Subcutaneous adipose tissue (tissue), 4 donors: ENCODE measurements around the gene PAQR5. TPM values are rescaled to one million over a fixed set of nuclear protein-coding genes. Genes with fewer than 3 reads are reported as not detected.

Experiments
- total RNA-seq, 4 donors: library from RNA; depleted of rRNA; stranded (reverse); fragments of >200 nt; gene quantifications; one replicate each; pipeline ENCODE4 v1.1.0, GENCODE V29; 2016
- TF ChIP-seq, protein P1 (sequence below): fragments of 450-650 bp; IDR thresholded peaks from one replicate; pipeline ENCODE4 v1.5.1; 2016; ENCODE audit warnings: low read depth, mild to moderate bottlenecking, control low read depth, antibody characterized with exemption, moderate library complexity

Gene PAQR5
- total RNA-seq, 4 donors from 2014 or later, result 0.38 to 23.5 (median 2.2) TPM

DNA sequence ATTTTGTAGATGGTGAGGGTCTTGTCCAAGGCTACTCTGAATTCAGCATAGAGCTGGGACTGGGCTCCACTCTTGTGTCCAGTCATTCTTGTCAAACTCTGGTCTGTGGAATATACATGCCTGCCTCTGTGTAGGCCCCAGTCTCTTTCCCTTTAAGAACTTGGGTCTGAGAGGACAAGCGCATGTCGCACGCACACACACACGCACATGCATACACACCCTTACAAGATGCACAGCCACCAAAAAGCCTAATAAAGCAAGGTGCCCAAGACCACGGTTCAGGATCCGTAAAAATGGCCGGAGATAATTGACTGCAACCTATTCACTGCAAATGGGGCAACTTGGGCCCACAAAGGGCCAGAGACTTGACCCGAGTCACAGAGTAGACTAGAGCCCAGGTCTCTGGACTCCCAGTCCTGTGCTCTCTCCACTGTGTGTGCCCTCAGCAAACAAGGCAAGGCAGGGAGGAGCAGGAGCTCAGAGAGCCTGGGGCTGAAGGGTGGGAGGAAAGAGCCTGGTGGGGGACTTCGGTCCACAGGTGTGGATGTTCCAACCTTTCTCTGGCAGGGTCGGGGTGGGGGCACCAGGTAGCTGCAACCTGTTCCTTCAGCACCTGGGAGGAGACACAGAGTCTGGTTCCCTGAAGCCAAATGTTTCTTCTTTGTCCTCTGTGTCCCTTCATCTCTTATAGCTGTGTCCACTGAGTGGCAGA, 914 bp upstream of the PAQR5 start:
- TF ChIP-seq, protein P1, sequence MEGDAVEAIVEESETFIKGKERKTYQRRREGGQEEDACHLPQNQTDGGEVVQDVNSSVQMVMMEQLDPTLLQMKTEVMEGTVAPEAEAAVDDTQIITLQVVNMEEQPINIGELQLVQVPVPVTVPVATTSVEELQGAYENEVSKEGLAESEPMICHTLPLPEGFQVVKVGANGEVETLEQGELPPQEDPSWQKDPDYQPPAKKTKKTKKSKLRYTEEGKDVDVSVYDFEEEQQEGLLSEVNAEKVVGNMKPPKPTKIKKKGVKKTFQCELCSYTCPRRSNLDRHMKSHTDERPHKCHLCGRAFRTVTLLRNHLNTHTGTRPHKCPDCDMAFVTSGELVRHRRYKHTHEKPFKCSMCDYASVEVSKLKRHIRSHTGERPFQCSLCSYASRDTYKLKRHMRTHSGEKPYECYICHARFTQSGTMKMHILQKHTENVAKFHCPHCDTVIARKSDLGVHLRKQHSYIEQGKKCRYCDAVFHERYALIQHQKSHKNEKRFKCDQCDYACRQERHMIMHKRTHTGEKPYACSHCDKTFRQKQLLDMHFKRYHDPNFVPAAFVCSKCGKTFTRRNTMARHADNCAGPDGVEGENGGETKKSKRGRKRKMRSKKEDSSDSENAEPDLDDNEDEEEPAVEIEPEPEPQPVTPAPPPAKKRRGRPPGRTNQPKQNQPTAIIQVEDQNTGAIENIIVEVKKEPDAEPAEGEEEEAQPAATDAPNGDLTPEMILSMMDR, result no peak

DNA sequence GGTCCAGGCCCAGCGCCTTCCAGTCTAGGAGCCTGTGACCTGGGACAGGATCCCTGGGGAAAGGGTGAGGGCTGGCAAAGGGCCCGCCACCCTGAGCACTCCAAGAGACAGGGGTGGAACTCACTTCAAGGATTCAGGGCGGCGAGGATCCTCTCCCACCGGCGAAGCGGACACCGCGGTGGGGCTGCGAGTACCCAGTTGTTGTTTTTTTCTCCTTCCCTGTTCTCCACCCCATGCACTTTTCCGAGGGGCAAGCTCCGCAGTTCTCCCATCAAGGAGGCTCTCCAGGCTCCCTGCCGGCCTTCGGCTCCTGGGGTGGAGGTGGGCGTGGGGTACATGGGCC, 387 bp upstream of the PAQR5 start:
- TF ChIP-seq, protein P1, result no peak

DNA sequence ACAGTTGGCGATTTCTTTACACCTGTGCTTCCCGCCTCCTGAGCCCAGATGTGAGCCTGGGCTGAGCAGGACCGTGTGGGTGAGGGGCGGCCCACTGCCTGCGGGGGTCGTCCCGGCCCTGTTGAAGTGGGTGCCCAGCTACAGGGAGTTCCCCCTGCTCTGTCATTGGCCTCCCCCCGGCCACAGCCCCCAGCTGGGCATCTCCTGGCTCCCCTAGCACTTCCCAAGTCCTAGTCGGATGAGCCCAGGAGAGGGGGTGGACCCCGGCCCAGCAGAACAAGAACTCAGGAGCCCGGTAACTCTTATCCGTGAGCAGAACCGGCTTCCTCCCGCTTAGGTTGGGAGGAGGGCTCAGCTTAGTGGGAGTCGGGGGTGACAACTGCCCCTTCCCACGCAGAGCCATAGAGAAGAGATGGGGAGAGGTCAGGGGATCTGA, 757 bp downstream of the PAQR5 start:
- TF ChIP-seq, protein P1, result no peak

DNA sequence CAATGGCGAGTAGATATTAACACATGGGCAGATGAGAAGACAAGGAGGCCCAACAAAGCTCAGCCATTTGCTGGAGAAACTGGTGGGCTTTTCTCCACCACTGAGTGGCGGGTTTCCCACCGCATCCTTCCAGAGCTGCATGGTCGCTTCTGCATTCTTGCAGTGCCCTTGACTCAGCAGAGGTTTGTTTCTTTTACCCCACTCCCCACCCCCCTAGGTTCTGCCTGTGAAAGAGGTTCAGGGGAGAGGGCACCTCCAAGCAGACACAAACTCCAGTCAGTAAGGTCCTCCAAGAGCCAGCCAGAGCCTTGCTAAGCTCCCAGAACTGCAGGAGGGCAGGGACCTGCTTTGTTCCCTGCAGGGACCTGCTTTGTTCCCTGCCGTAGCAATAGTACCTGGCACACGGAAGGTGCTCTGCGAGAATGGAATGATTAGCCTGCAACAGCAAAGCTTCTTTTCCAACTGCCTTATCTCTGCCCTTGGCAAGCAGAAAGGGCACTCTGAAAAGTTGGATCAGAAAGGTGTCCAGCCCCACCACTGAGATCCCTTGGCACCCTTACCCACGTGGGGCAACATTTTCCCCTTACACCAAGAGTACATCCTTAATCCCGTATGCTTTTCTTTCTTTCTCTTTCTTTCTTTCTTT, 1.4 kb downstream of the PAQR5 start:
- TF ChIP-seq, protein P1, result no peak

DNA sequence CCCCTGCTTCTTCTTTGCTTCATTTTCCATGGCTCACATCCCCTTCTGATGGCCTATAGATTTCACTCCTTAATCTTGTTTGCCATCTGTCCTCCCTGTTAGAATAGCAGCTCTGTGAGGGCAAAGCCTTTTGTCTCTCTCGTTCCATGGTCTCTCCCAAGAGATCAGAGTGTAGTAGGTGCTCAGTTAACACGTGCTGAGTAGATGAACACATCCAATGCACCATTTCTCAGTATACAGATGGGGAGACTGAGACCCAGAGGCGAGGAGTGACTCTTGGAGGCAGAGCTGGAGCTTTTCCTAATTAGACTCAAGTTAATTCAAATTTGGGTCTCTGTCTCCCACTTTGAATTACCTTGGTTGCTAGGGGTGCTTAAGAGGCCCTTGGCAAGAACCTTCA, 4.2 kb downstream of the PAQR5 start:
- TF ChIP-seq, protein P1, result no peak

DNA sequence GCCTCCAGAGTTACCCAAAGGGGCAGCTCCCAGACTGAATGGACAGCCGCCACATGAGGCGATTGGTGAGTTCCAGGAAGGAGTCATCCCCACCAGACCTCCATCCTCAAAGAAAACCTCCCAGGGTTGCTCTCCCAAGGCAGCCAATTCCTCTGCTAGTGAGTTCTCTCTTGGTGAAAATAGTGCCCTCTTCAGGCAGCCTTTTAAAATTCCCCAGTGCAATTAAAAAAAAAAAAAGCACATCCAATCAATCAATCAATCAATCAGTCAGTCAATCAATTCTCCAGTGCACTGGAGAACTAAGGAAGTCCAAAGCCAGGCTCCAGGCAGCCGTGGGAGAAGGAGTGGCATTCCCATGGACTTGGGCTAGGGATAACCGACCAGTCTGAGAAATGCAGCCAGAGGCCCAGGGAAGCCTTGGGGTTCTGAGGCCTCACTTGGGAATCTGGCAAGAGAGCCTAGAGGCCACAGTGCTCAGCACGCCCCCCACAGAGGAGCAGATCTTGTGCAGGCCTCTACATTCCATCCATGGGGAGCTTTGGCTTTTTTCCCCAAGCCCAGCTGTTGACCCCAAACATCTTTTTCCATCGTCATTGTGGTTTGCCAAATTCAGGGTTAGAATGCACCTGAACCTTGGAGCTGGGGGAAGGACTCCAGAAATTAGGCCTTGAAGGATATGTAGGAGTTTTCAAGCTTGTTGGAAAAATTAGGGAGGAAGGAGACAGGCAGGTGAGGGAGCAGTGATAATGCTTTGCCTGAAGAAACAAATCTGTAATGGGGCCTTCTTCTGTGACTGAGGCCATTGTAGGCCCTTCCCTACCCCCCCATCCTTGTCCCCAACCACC, 4.8 kb downstream of the PAQR5 start:
- TF ChIP-seq, protein P1, result no peak

DNA sequence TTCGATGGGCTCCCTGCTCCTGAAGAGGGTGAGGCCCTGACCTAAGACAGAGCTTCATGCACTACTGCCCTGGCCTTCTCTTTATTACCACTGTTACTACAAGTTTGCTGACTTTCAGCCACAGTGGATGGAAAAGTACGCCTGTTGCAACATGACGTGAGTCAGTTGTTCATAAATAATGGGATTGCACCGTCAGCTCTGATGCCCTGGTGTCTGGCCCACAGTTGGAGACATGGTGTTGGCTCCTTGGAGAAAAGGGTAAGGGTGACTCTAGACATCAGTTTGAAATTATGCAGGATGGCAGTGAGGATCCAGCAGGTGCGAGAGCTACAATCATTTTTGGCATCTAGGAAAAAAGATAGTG, 5.5 kb downstream of the PAQR5 start:
- TF ChIP-seq, protein P1, result no peak
